K562 (cell line): ENCODE data around the gene KLF1. TPM values are rescaled to one million over a fixed set of nuclear protein-coding genes. Genes with fewer than 3 reads are reported as not detected.

Source experiments
- ASH1L ChIP-seq: fragments of 450-650 bp; IDR thresholded peaks from 2 replicates; pipeline ENCODE4 v1.6.1; 2018; ENCODE audit warnings: borderline replicate concordance, mild to moderate bottlenecking, low read depth; ENCODE audit not compliant: partially characterized antibody
- CBFA2T3 ChIP-seq: fragments of 450-650 bp; IDR thresholded peaks from 2 replicates; pipeline ENCODE4 v1.6.1; 2017
- CHD4 ChIP-seq: fragments of 200-600 bp; sonication (generic); IDR thresholded peaks from 3 replicates; pipeline ENCODE4 v1.6.1; 2012; ENCODE audit warnings: low read depth, mild to moderate bottlenecking, mixed read lengths, low read length, inconsistent platforms; ENCODE audit not compliant: insufficient read depth, insufficient replicate concordance, poor library complexity, severe bottlenecking
- FOXA1 ChIP-seq: fragments of 450-650 bp; IDR thresholded peaks from 2 replicates; pipeline ENCODE4 v1.6.1; 2016; ENCODE audit warnings: mild to moderate bottlenecking, borderline replicate concordance
- GATAD2A ChIP-seq: fragments of 450-650 bp; IDR thresholded peaks from 2 replicates; pipeline ENCODE4 v1.6.1; 2017
- HNRNPK ChIP-seq: fragments of 200-400 bp; formaldehyde crosslinking; IDR thresholded peaks from one replicate; pipeline ENCODE4 v1.6.1; 2018; ENCODE audit warnings: mild to moderate bottlenecking, low read depth, low read length; ENCODE audit not compliant: poor library complexity, severe bottlenecking
- ILF3 ChIP-seq: fragments of 450-650 bp; IDR thresholded peaks from 2 replicates; pipeline ENCODE4 v1.6.1; 2018; ENCODE audit warnings: antibody characterized with exemption, mild to moderate bottlenecking, moderate library complexity, borderline replicate concordance
- MAFK ChIP-seq: IDR thresholded peaks from 2 replicates; pipeline ENCODE4 v1.6.1; 2011; ENCODE audit warnings: low read length, improper control_type of control experiment
- POLR2A ChIP-seq: fragments of 450-650 bp; conservative IDR thresholded peaks from 2 replicates; pipeline ENCODE4 v1.6.1; 2016
- PYGO2 ChIP-seq: fragments of 450-650 bp; IDR thresholded peaks from 2 replicates; pipeline ENCODE4 v1.6.1; 2016; ENCODE audit warnings: mild to moderate bottlenecking, missing genetic modification characterization, moderate library complexity, missing compliant biosample characterization
- TCF7L2 ChIP-seq: fragments of 150-350 bp; IDR thresholded peaks from 2 replicates; pipeline ENCODE4 v1.6.1; 2016; ENCODE audit warnings: low read depth, mild to moderate bottlenecking, low read length, moderate library complexity
- ZNF175 ChIP-seq: fragments of 200-800 bp; sonication (Bioruptor generic); IDR thresholded peaks from 2 replicates; pipeline ENCODE4 v1.6.1; 2016; ENCODE audit warnings: low read depth, mild to moderate bottlenecking, missing genetic modification characterization, missing compliant biosample characterization
- polyA plus RNA-seq, 8 experiments: library from polyadenylated mRNA; depleted of rRNA in 4 of 8; stranded (reverse) in 5 of 8; unstranded in 3 of 8; fragments of >200 nt; fragmentation: Nextera tagmentation in 2 of 8; fragmentation: Illumina TruSeq in 1 of 8; extraction: Ambion mirVana in 2 of 8; extraction: Trizol in 1 of 8; gene quantifications; 2 replicates each; pipeline versions ENCODE4 v1.2.1 to v1.2.3, GENCODE V29; 2011 to 2014; ENCODE audit warnings: inconsistent platforms in 1 of 8, missing spikeins in 1 of 8
- total RNA-seq, 7 experiments: library from RNA; depleted of rRNA in 6 of 7; stranded (reverse); fragments of >200 nt in 6 of 7; fragmentation: Illumina TruSeq in 2 of 7; extraction: Trizol in 2 of 7; gene quantifications; 2 replicates each; pipeline versions ENCODE4 v1.2.1 to v1.2.3, GENCODE V29; 2011 to 2021; ENCODE audit warnings: low replicate concordance in 1 of 7
- TF ChIP-seq, protein P1 (sequence below), 2 experiments: fragments of 450-650 bp in 1 of 2; sonication (generic) in 1 of 2; formaldehyde crosslinking in 1 of 2; IDR thresholded peaks; 2 replicates each; pipeline versions ENCODE4 v1.7.1 to v1.9.0; 2016 to 2022; ENCODE audit warnings: inconsistent platforms in 1 of 2, mild to moderate bottlenecking in 1 of 2, missing genetic modification reagents in 1 of 2
- TF ChIP-seq, protein P2 (sequence below), 2 experiments: fragments of 450-650 bp; IDR thresholded peaks; 2 replicates each; pipeline ENCODE4 v1.6.1; 2018; ENCODE audit warnings: mild to moderate bottlenecking in 2 of 2, low read depth in 1 of 2; ENCODE audit not compliant: partially characterized antibody in 2 of 2

Gene KLF1
- total and polyA plus RNA-seq, 9 of the 15 experiments (the other 6 are each of a cell fraction or from before 2014, with no cell fraction given): 8.4 to 163 (median 47.3) TPM

DNA sequence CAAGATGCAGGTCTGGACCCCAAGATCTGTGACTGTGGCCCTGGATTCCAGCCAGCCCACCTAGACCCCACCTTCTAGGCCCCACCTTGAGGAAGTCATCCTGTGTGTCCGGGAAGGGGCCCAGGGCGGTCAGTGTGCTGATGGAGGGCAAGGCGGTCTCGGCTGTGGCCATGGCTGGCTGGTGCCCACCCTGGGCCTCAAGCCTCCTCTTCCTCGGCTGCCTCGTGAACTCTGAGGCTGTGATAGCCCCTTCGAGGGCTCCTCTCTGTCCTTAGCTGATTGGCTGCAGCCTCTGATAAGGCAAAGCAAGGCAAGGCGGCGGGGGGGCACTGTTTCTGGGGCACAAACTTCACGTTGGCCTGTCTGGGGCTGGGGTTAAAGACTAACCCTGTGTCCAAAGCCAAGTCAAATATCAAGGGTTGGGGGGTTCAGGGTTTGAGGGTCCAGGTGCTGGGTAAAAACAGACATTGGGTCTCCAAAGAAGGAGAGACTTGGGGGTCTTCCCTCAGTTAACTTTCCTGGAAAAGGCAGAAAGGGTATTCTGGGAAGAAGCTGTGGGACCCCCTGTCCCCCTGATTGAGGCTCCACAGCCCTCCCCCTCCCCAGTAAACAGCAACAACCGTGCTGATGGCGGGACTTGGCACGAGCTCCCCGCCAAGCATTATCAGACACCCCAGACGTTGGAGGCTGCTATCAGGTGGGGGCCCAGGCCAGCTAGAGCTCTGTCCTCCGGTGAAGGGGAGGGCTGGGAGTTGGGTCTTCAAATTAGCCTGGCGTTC, at the start of gene KLF1 (continued):
- TF ChIP-seq FOXA1 (no peak), PYGO2 (tag) (no peak), HNRNPK (no peak), TCF7L2 (no peak), ZNF175 (peak; percentile 38; the same call in 1 of the 2 replicates), CHD4 (no peak), ASH1L (peak; percentile 22), CBFA2T3 (peak; percentile 95), POLR2A (peak; percentile 90), MAFK (0 out of 2 replicates have a peak, but pooled peaks have one; percentile 2), ILF3 (no peak), GATAD2A (peak; percentile 87; the same call in 1 of the 2 replicates)
- TF ChIP-seq, protein P1, sequence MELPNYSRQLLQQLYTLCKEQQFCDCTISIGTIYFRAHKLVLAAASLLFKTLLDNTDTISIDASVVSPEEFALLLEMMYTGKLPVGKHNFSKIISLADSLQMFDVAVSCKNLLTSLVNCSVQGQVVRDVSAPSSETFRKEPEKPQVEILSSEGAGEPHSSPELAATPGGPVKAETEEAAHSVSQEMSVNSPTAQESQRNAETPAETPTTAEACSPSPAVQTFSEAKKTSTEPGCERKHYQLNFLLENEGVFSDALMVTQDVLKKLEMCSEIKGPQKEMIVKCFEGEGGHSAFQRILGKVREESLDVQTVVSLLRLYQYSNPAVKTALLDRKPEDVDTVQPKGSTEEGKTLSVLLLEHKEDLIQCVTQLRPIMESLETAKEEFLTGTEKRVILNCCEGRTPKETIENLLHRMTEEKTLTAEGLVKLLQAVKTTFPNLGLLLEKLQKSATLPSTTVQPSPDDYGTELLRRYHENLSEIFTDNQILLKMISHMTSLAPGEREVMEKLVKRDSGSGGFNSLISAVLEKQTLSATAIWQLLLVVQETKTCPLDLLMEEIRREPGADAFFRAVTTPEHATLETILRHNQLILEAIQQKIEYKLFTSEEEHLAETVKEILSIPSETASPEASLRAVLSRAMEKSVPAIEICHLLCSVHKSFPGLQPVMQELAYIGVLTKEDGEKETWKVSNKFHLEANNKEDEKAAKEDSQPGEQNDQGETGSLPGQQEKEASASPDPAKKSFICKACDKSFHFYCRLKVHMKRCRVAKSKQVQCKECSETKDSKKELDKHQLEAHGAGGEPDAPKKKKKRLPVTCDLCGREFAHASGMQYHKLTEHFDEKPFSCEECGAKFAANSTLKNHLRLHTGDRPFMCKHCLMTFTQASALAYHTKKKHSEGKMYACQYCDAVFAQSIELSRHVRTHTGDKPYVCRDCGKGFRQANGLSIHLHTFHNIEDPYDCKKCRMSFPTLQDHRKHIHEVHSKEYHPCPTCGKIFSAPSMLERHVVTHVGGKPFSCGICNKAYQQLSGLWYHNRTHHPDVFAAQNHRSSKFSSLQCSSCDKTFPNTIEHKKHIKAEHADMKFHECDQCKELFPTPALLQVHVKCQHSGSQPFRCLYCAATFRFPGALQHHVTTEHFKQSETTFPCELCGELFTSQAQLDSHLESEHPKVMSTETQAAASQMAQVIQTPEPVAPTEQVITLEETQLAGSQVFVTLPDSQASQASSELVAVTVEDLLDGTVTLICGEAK (IDR thresholded peaks at IDR 0.05): no peak
- TF ChIP-seq, protein P1 (CRISPR knock-in tag; IDR thresholded peaks at IDR 0.05): no peak
- TF ChIP-seq, protein P2, sequence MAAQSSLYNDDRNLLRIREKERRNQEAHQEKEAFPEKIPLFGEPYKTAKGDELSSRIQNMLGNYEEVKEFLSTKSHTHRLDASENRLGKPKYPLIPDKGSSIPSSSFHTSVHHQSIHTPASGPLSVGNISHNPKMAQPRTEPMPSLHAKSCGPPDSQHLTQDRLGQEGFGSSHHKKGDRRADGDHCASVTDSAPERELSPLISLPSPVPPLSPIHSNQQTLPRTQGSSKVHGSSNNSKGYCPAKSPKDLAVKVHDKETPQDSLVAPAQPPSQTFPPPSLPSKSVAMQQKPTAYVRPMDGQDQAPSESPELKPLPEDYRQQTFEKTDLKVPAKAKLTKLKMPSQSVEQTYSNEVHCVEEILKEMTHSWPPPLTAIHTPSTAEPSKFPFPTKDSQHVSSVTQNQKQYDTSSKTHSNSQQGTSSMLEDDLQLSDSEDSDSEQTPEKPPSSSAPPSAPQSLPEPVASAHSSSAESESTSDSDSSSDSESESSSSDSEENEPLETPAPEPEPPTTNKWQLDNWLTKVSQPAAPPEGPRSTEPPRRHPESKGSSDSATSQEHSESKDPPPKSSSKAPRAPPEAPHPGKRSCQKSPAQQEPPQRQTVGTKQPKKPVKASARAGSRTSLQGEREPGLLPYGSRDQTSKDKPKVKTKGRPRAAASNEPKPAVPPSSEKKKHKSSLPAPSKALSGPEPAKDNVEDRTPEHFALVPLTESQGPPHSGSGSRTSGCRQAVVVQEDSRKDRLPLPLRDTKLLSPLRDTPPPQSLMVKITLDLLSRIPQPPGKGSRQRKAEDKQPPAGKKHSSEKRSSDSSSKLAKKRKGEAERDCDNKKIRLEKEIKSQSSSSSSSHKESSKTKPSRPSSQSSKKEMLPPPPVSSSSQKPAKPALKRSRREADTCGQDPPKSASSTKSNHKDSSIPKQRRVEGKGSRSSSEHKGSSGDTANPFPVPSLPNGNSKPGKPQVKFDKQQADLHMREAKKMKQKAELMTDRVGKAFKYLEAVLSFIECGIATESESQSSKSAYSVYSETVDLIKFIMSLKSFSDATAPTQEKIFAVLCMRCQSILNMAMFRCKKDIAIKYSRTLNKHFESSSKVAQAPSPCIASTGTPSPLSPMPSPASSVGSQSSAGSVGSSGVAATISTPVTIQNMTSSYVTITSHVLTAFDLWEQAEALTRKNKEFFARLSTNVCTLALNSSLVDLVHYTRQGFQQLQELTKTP (IDR thresholded peaks at IDR 0.05; ENCODE audit: low read depth in 1 of 2, partially characterized antibody in 2 of 2): peak in 1 of 2 experiments; percentile 50
